Measurements from ENCODE around the gene ALPP. TPM values are rescaled to one million over a fixed set of nuclear protein-coding genes. Genes with fewer than 3 reads are reported as not detected.

ALPP gene
- total RNA-seq, 2 experiments from 2014 or later: not detected

DNA sequence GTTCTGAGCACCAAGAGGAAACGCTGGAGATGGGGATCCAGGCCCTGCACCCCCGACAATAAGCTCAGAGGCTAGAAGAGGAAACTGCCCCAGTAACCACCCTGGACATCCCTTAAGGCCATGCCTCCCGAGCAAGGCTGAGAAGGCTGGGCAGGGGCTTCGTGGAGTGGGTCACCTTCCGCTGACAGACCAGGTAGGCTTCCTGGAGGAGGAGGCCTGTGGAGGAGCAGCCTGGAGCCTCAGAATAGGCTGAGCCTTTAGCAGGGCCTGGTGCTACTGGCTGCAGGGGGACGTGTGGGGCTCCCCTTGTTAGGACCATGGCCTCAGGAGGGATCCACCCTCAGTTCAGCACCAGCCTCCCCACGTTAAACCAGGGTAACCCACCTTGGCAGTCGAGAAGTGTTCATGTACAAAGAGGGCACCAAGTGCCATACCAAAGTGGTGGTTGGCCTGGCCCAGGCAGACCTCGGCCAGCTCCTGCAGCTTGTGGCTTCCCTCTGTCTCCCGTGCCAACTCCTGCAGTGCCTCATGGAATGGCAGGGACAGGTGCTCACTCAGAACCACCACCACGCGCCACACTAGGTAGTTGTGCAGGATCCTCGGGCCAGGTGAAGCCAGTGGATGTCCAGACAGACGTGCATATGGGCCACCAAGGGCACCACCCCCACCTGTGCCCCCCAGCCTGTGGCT lies 28.5 kb upstream of the ALPP start:
- ChIA-PET POLR2A (no interaction called here), CTCF (ENCODE audit: unreplicated experiment) (interaction anchor here (0.5 kb wide), 1 partner anchor 1444 kb away, joined by 3 read pairs; no protein-coding TSS in a partner anchor)
- no peak for DNase-seq (ENCODE audit: low spot score)
- no peak for TF ChIP-seq EZH2phosphoT487 (IDR thresholded peaks at IDR 0.05; ENCODE audit: borderline replicate concordance, low read depth, low read length)
- TF ChIP-seq, protein P1, sequence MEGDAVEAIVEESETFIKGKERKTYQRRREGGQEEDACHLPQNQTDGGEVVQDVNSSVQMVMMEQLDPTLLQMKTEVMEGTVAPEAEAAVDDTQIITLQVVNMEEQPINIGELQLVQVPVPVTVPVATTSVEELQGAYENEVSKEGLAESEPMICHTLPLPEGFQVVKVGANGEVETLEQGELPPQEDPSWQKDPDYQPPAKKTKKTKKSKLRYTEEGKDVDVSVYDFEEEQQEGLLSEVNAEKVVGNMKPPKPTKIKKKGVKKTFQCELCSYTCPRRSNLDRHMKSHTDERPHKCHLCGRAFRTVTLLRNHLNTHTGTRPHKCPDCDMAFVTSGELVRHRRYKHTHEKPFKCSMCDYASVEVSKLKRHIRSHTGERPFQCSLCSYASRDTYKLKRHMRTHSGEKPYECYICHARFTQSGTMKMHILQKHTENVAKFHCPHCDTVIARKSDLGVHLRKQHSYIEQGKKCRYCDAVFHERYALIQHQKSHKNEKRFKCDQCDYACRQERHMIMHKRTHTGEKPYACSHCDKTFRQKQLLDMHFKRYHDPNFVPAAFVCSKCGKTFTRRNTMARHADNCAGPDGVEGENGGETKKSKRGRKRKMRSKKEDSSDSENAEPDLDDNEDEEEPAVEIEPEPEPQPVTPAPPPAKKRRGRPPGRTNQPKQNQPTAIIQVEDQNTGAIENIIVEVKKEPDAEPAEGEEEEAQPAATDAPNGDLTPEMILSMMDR (conservative IDR thresholded peaks at IDR 0.05; ENCODE audit: low read length): no peak
- Histone ChIP-seq H3K4me1 (ENCODE audit: insufficient read depth, low read length, poor library complexity, severe bottlenecking) (no peaks in the 10 kb centered on the region), H2AFZ (ENCODE audit: low read length) (no peak overlapping the region), H3K79me2 (ENCODE audit: insufficient read depth, low read depth, low read length) (no peaks in the 10 kb centered on the region), H3K4me3 (ENCODE audit: low read depth, low read length, poor library complexity, severe bottlenecking) (no peak overlapping the region), H3K27ac (ENCODE audit: low read depth, low read length, poor library complexity, severe bottlenecking) (no peak overlapping the region), H3K9me2 (ENCODE audit: insufficient read depth, low read length) (no peaks in the 10 kb centered on the region), H3K4me2 (ENCODE audit: low read length) (no peak overlapping the region), H4K20me1 (ENCODE audit: insufficient read depth, low read length) (no peaks in the 10 kb centered on the region), H3K36me3 (ENCODE audit: insufficient read depth, low read length) (no peaks in the 10 kb centered on the region), H3K9me3 (ENCODE audit: low read length) (no peaks in the 10 kb centered on the region)
- BruUV-seq (replicated peaks): no TSS peak
- intact Hi-C loops (cut with micrococcal nuclease; ENCODE audit: unreplicated experiment): no loop called here

DNA sequence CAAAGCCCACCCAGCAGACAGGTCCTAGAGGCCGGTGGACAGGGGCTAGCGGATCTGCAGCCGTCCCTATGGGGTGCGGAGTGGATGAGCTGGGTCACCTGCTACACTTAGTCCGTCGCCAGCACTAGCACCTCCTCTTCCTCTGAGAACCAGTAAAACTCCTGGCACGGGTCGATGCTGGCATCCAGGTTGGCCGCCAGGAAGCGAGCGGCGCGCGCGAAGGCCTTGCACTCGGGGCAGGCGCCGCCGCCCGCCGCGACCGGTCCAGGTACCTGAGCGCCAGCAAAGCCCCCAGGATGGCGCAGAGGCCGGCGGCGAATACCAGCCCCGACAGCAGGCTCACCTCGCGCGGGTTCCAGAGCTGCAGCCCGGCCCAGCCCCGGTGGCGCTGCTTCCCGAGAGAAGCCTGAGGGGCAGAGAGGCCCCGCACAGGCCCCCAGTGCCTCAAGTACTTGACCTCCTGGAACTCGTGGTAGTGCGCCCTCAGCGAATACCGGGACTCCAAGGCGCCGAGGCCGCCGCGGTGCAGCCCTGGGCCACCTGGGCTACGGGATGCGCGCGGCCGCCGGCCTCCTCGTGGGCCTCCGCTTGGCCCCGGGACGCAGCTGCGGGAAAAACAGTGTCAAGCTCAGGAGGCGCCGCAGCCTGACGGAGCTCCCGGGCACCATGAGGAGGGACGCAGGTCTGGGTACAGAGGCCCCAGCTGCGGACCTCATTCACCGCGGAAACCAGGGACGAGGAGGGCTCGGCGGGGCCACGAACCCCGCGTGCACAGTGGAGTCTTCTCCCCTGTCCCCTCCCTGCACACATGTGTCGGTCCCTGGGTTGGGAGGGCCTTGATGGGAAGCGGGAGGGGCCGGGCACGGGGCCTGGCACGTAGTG lies 27.5 kb upstream of the ALPP start:
- no peak overlapping the region for H3K4me3 ChIP-seq (ENCODE audit: low read depth, low read length, poor library complexity, severe bottlenecking)
- H3K36me3 ChIP-seq (ENCODE audit: insufficient read depth, low read length): no peaks in the 10 kb centered on the region
- no peak for DNase-seq (ENCODE audit: low spot score)
- intact Hi-C loops (cut with micrococcal nuclease; ENCODE audit: unreplicated experiment): no loop called here
- H4K20me1 ChIP-seq (ENCODE audit: insufficient read depth, low read length): no peaks in the 10 kb centered on the region
- H2AFZ ChIP-seq (ENCODE audit: low read length): no peak overlapping the region
- TF ChIP-seq, protein P1 (conservative IDR thresholded peaks at IDR 0.05; ENCODE audit: low read length): no peak
- no peak for TF ChIP-seq EZH2phosphoT487 (IDR thresholded peaks at IDR 0.05; ENCODE audit: borderline replicate concordance, low read depth, low read length)
- H3K9me2 ChIP-seq (ENCODE audit: insufficient read depth, low read length): no peaks in the 10 kb centered on the region
- ChIA-PET POLR2A (no interaction called here), CTCF (ENCODE audit: unreplicated experiment) (no interaction called here)
- no peak overlapping the region for H3K27ac ChIP-seq (ENCODE audit: low read depth, low read length, poor library complexity, severe bottlenecking)
- H3K9me3 ChIP-seq (ENCODE audit: low read length): no peaks in the 10 kb centered on the region
- no peak overlapping the region for H3K4me2 ChIP-seq (ENCODE audit: low read length)
- H3K79me2 ChIP-seq (ENCODE audit: insufficient read depth, low read depth, low read length): no peaks in the 10 kb centered on the region
- no TSS peak for BruUV-seq (replicated peaks)
- H3K4me1 ChIP-seq (ENCODE audit: insufficient read depth, low read length, poor library complexity, severe bottlenecking): no peaks in the 10 kb centered on the region
